ENCODE data around the gene GPHN.
"Not testable (repeated sequence)": the region's sequence is repeated elsewhere in the genome, so short reads cannot be mapped to it uniquely, and the experiment has no call there.

GPHN gene

DNA sequence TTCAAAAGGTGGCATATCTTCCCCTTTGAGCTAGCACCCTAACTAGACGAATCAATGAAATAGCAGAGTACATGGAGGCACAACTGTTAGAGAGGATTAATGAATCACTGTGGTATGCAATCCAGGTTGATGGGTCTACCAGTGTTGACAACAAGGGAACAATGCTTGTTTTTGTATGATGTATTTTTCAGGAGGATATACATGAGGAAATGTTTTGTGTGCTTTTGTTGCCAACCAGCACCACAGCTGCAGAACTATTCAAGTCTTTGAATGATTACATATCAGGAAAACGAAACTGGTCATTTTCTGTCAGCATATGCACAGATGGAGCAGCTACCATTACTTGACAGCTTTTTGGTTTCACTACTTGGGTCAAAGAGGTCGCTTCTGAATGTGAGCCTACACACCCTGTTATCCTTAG is 142.6 kb downstream of the GPHN start:
- DNase-seq (ENCODE audit: insufficient read length, low spot score) (no peak), FAIRE-seq (peak; percentile 39)

DNA sequence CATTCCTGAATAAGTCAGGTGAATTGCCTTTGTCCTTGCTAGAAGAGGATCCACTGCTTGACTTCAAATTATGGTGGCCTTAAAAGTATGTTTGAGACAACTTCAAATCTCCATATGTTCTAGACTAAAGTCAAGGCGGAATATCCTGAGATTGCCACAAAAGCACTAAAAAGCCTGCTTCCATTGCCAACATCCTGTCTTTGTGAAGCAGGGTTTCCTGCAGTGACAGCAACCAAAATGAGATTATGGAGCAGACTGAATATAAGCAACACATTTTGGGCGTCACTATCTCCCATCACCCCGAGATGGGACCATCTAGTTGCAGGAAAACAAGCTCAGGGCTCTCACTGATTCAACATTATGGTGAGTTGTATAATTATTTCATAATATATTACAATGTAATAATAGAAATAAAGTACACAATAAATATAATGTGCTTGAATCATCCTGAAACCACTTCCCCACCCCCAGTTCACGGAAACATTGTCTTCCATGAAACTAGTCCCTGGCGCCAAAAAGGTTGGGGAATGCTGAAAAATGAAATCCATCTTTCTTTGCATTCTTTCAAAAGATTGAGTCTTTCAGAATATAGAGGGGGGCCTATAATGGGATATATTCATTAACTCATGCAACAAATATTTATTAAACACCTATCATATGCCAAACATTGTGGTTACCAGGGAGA is 143.7 kb downstream of the GPHN start:
- DNase-seq (ENCODE audit: insufficient read length, low spot score) (no peak), FAIRE-seq (no peak)

DNA sequence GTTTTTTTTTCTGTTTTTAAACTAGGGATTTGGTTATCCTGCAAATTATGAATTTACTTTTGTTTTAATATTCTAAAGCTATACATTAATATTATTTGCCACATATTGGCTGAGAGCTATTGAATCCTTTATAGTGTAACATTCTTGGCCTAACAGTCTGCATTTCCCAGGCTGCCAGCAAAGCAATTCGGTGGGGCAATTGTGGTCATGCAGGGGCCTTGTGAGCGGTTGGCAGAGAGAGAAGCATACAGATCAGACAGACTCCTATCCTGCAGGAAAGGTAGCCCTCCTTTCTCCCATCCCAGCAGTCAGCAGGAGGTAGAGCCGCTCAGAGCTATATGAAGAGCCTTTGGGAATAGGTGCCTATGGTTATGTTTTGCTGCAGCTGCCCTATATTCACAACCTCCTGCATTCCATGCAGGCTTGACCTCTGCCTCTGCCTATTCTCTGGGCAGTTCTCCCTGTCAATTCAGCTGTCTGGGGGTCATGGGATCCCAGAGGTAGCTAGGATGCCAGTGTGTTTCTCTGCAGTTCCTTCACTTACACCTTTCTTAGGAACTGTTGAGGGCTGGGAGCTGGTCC is 144.7 kb downstream of the GPHN start:
- DNase-seq (ENCODE audit: insufficient read length, low spot score): no peak
- FAIRE-seq: no peak

DNA sequence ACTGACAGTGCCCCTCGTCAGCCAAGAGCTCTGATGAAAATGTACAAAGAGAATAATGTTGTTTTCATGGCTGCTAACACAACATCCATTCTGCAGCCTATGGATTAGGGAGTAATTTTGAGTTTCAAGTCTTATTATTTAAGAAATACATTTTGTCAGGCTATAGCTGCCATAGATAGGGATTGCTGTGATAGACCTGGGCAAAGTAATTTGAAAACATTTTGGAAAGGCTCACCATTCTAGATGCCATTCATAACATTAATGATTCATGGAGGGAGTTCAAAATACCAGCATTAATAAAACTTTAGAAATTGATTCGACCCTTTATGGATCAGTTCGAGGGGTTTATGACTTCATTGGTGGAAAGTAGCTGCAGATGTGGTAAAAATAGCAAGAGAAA is 149.8 kb downstream of the GPHN start:
- FAIRE-seq: no peak

DNA sequence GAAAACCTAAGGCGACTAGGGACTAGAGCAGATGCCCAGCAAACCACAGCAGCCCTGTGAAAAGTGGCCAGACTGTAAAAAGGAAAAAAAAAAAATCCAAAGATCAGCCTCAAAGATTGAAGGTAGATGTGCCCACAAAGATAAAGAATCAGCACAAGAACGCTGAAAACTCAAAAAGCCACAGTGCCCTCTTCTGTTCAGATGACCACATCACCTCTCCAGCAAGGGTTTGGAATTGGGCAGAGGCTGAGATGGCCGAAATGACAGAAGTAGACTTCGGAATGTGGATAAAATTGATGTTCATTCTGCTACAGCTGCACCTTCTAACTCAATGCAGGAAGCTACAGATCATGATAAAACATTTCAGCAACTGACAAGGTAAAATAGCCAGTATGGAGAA is 154.4 kb downstream of the GPHN start:
- FAIRE-seq (peak; percentile 53), DNase-seq (ENCODE audit: insufficient read length, low spot score) (no peak)

More for the DNA sequence above, 149.8 kb downstream of the GPHN start:
- DNase-seq (ENCODE audit: insufficient read length, low spot score): no peak

DNA sequence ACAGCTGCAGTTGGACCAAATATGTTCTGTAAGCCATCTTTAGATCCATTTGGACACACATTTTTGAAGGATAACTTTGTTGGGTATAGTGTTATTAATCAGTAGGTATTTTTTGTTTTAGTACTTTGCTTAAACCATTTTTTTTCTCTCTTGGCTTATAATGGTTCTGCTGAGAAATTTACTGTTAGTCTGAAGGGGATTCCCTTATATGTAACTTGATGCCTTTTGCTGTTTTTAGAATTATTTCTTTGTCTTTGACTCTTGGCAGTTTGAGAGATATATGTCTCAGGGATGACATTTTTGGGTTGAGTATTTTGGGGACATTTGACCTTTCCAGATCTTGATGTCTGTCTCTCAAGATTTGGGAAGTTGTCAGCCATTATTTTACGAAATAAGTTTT is 169.8 kb downstream of the GPHN start:
- FAIRE-seq: no peak

DNA sequence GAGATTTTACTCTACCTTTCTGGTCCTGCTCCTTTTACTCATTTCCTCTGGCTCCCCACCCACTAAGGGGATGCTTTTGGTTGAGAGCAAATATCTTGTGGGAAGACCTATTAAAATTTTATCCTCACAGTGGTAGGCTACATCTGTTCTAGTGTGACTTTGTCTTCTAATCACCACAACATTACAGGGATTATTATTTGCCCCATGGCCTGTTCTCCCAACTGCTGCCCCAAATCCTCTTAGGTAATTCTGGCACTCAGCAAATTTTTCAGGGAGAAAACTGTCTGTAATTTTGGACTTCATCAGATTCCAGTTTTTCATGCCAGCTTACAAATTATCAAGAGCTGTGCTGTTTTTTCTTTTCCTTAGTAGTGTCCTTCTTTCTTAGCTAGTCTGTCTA is 172.3 kb downstream of the GPHN start:
- no peak for FAIRE-seq

More for the DNA sequence above, 169.8 kb downstream of the GPHN start:
- DNase-seq (ENCODE audit: insufficient read length, low spot score): no peak

DNA sequence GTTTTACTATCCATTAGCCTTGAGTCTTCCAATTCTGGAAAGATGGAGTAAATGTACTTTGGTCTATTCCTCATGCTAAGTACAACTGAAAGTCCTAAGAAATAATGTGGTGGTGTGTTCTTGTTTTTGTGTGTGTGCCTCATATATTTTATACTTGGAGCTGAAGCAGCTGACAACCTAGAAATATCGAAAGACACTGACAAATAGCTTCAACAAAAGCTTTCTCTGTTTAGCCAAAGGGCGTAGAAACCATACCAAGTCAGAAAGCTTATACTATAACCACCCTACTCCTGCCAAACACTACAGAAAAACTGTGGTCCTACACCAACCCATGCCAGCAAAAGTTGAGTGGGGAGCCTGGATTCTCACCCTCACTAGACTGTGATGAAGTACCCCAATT is 188.4 kb downstream of the GPHN start:
- DNase-seq (ENCODE audit: insufficient read length, low spot score): no peak
- FAIRE-seq: no peak

More for the DNA sequence above, 172.3 kb downstream of the GPHN start:
- DNase-seq (ENCODE audit: insufficient read length, low spot score): no peak

DNA sequence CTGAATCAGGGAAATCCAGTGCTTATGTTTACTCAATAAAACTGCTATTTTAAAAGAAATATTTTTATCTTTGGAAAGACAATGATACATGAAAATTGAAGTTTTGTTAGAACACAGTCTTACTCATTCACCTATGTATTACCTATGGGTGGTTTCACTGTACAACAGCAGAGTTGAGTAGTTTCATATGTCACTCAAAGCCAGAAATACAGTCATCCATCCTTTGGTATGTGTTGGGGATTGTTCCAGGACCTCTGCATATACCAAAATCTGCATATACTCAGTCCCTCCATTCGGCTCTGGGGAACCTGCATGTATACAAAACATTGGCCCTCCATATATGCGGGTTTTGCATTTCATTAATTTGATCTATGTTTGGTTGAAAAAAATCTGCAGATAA is 190.6 kb downstream of the GPHN start:
- FAIRE-seq: no peak
- no peak for DNase-seq (ENCODE audit: insufficient read length, low spot score)

DNA sequence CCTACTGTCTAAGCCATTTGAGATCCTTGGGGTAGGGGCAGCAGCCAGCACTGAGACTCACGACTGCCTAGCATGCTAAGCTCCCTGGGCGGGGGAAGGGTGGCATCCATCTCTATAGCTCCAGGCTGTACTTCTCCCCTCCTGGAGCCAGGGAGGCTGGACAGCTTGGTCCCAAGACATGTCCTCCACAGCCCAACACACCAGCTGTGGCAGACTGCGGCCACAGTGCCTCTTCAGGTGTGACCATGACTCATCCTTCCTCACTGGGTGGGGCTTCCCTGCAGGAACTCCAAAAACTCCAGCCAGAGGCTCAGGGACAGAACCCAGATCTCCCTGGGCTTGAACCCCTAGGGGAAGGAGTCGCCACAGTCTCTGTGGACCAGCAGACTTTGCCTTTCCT is 193.9 kb downstream of the GPHN start:
- FAIRE-seq (no peak), DNase-seq (ENCODE audit: insufficient read length, low spot score) (no peak)

DNA sequence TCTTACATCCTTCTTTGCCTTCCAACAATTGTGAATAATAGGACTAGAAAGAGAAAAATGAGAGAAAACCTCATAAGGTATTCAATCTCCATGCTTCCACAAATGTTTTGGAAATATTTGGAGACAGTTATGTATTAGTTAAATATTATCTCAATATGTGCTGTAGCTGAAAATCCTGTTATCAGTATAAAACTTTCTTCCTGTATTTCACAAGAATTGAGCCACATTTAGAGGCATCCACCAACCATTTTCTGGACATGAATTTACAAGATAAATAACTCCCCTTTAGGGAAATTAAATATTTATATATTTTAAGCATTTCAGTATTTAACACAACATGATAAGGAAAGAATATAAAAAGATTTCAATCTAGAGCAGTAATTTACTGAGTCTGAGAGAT is 200.3 kb downstream of the GPHN start:
- DNase-seq (ENCODE audit: insufficient read length, low spot score) (no peak), FAIRE-seq (no peak)

DNA sequence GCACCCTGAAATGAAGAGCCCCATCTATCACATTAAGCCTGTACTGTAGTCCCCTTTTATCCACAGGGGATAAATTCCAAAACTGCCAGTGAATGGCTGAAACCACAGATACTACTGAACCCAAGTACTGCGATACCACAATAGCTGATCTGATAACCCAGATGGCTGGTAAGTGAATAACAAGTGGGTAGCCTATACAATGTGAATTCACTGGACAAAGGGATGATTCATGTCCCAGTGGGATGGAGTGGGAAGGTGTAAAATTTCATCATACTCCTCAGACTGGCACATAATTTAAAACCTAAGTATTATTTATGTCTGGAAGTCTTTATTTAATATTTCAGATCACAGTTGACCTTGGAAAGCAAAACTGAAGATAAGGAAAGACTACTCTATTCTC is 201.3 kb downstream of the GPHN start:
- DNase-seq (ENCODE audit: insufficient read length, low spot score) (no peak), FAIRE-seq (no peak)

DNA sequence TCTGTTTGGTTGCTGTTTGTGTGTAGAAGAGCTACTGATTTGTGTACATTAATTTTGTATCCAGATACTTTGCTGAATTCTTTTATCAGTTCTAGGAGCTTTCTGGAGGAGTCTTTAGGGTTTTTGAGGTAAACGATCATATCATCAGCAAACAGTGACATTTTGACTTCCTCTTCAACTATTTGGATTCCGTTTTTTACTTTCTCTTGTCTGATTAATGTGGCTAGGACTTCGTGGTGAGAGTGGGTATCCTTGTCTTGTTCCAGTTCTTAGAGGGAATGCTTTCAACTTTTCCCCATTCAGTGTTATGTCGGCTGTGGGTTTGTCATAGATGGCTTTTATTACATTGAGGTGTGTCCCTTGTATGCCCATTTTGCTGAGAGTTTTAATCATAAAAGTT is 206.3 kb downstream of the GPHN start:
- DNase-seq (ENCODE audit: insufficient read length, low spot score); FAIRE-seq: not testable (repeated sequence)

DNA sequence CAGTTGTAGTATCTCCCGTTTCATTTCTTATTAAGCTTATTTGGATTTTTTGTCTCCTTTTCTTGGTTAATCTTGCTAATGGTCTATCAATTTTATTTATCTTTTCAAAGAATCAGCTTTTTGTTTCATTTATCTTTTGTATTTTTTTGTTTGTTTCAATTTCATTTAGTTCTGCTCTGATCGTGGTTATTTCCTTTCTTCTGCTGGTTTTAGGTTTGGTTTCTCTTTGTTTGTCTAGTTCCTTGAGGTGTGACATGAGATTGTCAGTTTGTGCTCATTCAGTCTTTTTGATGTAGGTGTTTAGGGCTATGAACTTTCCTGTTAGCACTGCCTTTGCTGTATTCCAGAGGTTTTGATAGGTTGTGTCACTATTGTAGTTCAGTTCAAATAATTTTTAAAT is 207.4 kb downstream of the GPHN start:
- FAIRE-seq; DNase-seq (ENCODE audit: insufficient read length, low spot score): not testable (repeated sequence)

DNA sequence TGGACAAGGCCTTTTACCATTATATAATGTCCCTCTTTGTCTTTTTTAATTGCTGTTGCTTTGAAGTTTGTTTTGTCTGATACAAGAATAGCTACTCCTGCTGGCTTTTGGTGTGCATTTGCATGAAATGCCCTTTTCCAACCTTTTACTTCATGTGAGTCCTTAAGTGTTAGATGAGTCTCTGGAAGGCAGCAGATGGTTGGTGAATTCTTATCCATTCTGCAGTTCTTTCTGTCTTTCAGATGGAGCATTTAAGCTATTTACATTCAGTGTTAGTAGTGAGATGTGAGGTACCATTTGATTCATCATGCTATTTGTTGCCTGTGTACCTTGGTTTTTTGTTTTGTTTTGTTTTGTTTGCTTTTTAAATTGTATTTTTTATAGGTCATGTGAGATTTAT is 208.3 kb downstream of the GPHN start:
- no peak for DNase-seq (ENCODE audit: insufficient read length, low spot score)
- FAIRE-seq: no peak

DNA sequence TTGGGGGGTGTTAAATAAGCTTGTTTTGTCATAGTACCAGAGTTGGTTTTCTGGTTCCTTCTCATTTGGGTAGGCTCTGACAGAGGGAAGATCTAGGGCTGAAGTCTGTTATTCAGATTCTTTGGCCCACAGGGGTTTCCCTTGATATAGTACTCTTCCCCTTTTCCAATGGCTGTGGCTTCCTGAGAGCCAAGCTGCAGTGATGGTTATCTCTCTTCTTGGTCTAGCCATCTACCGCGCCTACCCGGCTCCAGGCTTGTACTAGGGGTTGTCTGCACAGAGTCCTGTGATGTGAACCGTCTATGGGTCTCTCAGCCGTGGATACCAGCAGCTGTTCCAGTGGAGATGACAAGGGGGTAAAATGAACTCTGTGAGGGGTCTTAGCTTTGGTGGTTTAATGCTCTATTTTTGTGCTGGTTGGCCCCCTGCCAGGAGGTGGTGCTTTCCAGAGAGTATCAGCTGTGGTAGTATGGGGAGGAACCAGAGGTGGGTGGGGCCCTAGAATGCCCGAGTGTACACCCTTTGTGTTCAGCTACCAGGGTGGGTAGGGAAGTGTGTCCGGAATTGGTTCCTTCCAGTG is 209.7 kb downstream of the GPHN start:
- no peak for FAIRE-seq
- DNase-seq (ENCODE audit: insufficient read length, low spot score): no peak

DNA sequence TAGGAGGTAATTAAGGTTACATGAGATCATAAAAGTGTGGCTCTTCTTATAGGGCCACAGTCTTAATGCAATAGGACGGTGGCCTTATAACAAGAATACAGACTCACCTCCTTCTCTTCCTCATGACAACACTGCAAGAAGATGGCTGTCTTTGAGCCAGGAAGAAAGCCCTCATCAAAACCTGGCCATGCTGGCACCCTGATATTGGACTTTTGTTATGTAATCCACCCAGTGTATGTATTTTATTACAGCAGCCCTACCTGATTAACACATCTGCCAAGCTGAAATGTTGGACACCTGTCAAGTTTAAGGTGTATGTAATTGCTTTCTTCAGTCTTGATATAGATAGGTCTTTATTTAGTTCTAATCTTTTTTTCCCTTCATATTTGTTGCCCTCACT is 217.0 kb downstream of the GPHN start:
- DNase-seq (ENCODE audit: insufficient read length, low spot score): no peak
- no peak for FAIRE-seq

DNA sequence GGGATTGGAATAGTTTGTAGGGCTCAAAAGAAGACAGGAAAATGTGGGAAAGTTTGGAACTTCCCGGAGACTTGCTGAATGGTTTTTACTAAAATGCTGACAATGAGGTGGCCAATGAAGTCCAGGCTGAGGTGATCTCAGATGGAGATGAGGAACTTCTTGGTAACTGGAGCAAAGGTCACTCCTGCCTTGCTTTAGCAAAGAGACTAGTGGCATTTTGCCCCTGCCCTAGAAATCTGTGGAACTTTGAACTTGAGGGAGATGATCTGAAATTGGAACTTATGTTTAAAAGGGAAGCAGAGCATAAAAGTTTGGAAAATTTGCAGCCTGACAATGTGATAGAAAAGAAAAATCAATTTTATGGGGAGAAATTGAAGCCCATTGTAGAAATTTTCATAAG is 223.4 kb downstream of the GPHN start:
- FAIRE-seq; DNase-seq (ENCODE audit: insufficient read length, low spot score): not testable (repeated sequence)

DNA sequence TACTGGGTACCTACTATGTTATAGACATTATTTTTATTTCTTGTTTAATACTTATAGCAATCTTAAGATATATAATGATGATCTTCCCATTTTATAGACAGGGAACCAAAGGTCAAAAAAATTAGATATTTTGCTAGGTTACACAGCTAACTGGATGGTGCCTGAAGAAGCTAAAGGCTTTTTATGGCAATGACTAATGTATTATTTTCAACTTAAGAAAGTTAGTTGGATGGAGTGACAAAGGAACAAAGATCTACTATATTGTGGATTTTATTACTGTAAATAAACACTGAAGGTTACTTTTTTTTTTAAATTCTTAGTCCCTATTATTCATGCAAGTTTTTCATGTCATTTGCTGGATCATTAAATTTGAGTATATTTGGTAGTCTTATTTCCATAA is 227.9 kb downstream of the GPHN start:
- DNase-seq (ENCODE audit: insufficient read length, low spot score) (no peak), FAIRE-seq (no peak)

DNA sequence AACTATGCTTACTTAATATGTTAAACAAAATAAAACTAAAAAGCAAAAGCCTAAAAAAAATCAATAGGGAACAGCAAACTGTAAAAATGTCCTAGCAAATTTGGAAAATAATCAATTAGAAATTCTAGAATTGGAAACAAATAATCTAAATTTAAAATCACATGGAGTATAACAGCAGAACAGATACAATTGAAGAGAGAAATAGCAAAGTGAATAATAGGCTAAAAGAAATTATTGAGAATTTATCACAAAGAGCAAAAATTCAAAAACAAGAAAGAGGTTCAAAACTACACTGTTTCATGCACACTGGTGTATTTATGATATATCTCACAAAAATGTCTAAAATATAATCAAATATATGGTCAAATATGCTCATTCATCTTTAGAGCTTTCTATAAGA is 231.9 kb downstream of the GPHN start:
- no peak for FAIRE-seq
- no peak for DNase-seq (ENCODE audit: insufficient read length, low spot score)

DNA sequence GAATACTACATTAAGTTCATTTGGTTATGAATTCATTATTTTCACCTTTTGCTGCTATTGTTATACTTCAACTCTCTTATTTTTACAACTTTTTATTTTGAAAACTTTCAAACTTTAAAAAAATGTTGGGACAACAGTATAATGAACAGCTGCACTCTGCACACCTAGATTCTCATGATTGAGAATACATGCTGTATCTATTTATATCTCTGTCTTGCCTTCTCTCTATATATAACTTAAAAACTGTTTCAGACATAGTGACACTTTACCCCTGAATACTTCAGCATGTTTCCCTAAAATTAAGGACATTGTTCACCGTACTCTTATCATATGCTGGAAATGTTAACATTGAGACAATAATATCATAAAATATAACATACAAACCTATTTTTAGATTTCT is 237.1 kb downstream of the GPHN start:
- DNase-seq (ENCODE audit: insufficient read length, low spot score): no peak
- FAIRE-seq: no peak

DNA sequence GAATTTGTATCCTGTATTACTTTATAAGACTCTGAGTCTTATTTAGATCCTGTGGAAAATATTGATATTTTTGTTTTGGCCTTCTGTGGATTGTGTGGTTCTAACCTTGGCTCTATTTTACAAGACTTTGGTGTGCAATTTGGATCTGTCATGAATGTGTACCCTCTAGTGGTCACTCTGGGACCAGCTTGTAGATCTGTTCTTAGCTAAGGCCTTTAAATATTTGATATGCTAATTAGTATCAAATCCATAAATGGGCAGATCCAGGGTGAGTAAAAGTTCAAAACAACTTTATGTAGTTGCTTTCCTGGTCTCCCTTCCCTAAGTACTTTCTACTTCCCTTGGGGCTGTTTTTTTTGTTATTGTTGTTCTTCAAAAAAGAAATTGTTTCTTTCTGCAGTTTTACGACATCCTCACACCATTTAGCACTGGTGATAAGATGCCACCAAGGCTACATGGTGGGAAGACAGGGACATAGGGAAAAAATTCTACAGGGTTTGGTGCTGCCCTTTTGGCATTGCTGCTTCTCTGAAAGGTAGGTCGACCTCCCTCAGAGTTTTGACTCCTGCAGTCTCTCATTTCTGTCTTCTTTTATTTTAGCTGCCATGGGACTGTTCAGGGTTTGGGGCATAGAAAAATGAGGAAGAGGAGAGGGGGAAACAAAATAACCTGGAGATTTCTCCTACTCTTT is 238.5 kb downstream of the GPHN start:
- no peak for DNase-seq (ENCODE audit: insufficient read length, low spot score)
- FAIRE-seq: no peak
